WTC11 (cell line): ENCODE measurements around the gene EXOC4. TPM values are rescaled to one million over a fixed set of nuclear protein-coding genes. Genes with fewer than 3 reads are reported as not detected.

ENCODE experiments used
- ATAC-seq: fragments of 200-7000 bp; cut with Tn5 transposase; 2 replicates; pipeline ENCODE4 v1.10.0; 2021; ENCODE audit warnings: mild to moderate bottlenecking, moderate library complexity
- CTCF ChIA-PET: fragments of 300-600 bp; sonication (Branson Sonifier 250); formaldehyde crosslinking; loops from one replicate; lab custom pipeline; 2021; ENCODE audit warnings: antibody characterized with exemption; lab: Charles Lee
- POLR2A ChIA-PET: fragments of 350-600 bp; sonication (Branson Sonifier 250); formaldehyde crosslinking; loops from one replicate; lab custom pipeline; 2021; ENCODE audit warnings: antibody characterized with exemption; lab: Charles Lee
- DNase-seq: peaks from one replicate; pipeline ENCODE4 v3.0.0; 2021; ENCODE audit warnings: low spot score
- H3K27ac Mint-ChIP-seq: 2 replicates; pipeline ENCODE4 v1.8.0; 2021; ENCODE audit warnings: mixed read lengths
- H3K27me3 Mint-ChIP-seq: 2 replicates; pipeline ENCODE4 v1.8.0; 2021; ENCODE audit warnings: low read depth, mild to moderate bottlenecking, moderate library complexity, mixed read lengths
- H3K36me3 Mint-ChIP-seq: 2 replicates; pipeline ENCODE4 v1.8.0; 2021; ENCODE audit warnings: mixed read lengths
- H3K4me1 Mint-ChIP-seq: 2 replicates; pipeline ENCODE4 v1.8.0; 2022; ENCODE audit warnings: mixed read lengths
- H3K4me3 Mint-ChIP-seq: 2 replicates; pipeline ENCODE4 v1.8.0; 2021; ENCODE audit warnings: mild to moderate bottlenecking, moderate library complexity, mixed read lengths
- H3K9me3 Mint-ChIP-seq: 2 replicates; pipeline ENCODE4 v1.8.0; 2021; ENCODE audit warnings: mixed read lengths
- AFF4 ChIP-seq: sonication (generic); formaldehyde crosslinking; IDR thresholded peaks from 2 replicates; pipeline ENCODE4 v1.8.1; 2023; ENCODE audit warnings: mild to moderate bottlenecking, missing genetic modification reagents, borderline replicate concordance
- AR ChIP-seq: fragments of 250-450 bp; sonication (Bioruptor Pico); IDR thresholded peaks from 2 replicates; pipeline ENCODE4 v1.9.0; 2021; ENCODE audit warnings: mild to moderate bottlenecking
- ATF6 ChIP-seq: sonication (generic); formaldehyde crosslinking; IDR thresholded peaks from 2 replicates; pipeline ENCODE4 v1.8.1; 2023; ENCODE audit warnings: mild to moderate bottlenecking, missing genetic modification reagents
- CDX4 ChIP-seq: fragments of 250-450 bp; sonication (Bioruptor Pico); IDR thresholded peaks from 2 replicates; pipeline ENCODE4 v1.9.0; 2021; ENCODE audit warnings: moderate library complexity, mild to moderate bottlenecking, inconsistent platforms, borderline replicate concordance
- CREB1 ChIP-seq: sonication (generic); formaldehyde crosslinking; IDR thresholded peaks from 2 replicates; pipeline ENCODE4 v1.8.0; 2023; ENCODE audit warnings: mild to moderate bottlenecking, missing genetic modification reagents
- CTCF ChIP-seq: fragments of 200-600 bp; IDR thresholded peaks from 2 replicates; pipeline ENCODE4 v1.8.0; 2022; ENCODE audit warnings: antibody characterized with exemption
- GTF2I ChIP-seq: fragments of 250-450 bp; sonication (Bioruptor Pico); conservative IDR thresholded peaks from 2 replicates; pipeline ENCODE4 v1.4.0; 2021; ENCODE audit warnings: mild to moderate bottlenecking
- HMGA2 ChIP-seq: fragments of 250-450 bp; sonication (Bioruptor Pico); IDR thresholded peaks from 2 replicates; pipeline ENCODE4 v1.4.0; 2021; ENCODE audit warnings: mild to moderate bottlenecking, moderate library complexity
- IRF1 ChIP-seq: sonication (generic); formaldehyde crosslinking; IDR thresholded peaks from 2 replicates; pipeline ENCODE4 v1.8.0; 2023; ENCODE audit warnings: missing genetic modification reagents
- KAT7 ChIP-seq: sonication (generic); formaldehyde crosslinking; IDR thresholded peaks from 2 replicates; pipeline ENCODE4 v1.8.1; 2023; ENCODE audit warnings: missing genetic modification reagents, mild to moderate bottlenecking, borderline replicate concordance
- NFATC4 ChIP-seq: fragments of 250-450 bp; sonication (Bioruptor Pico); IDR thresholded peaks from 2 replicates; pipeline ENCODE4 v1.9.0; 2021; ENCODE audit warnings: mild to moderate bottlenecking
- NR1H2 ChIP-seq: sonication (generic); formaldehyde crosslinking; IDR thresholded peaks from 2 replicates; pipeline ENCODE4 v1.9.0; 2021; ENCODE audit warnings: mild to moderate bottlenecking, moderate library complexity, missing genetic modification reagents
- SP1 ChIP-seq: sonication (generic); formaldehyde crosslinking; conservative IDR thresholded peaks from 2 replicates; pipeline ENCODE4 v1.8.1; 2022; ENCODE audit warnings: missing genetic modification reagents
- USF2 ChIP-seq: sonication (generic); formaldehyde crosslinking; IDR thresholded peaks from 2 replicates; pipeline ENCODE4 v1.8.1; 2023; ENCODE audit warnings: mild to moderate bottlenecking, missing genetic modification reagents, moderate library complexity
- ZBTB43 ChIP-seq: sonication (generic); formaldehyde crosslinking; IDR thresholded peaks from 2 replicates; pipeline ENCODE4 v1.8.1; 2023; ENCODE audit warnings: mild to moderate bottlenecking, missing genetic modification reagents
- ZMAT4 ChIP-seq: fragments of 250-450 bp; sonication (Bioruptor Pico); IDR thresholded peaks from 2 replicates; pipeline ENCODE4 v1.9.0; 2021; ENCODE audit warnings: mild to moderate bottlenecking
- ZNF121 ChIP-seq: sonication (generic); formaldehyde crosslinking; IDR thresholded peaks from 2 replicates; pipeline ENCODE4 v1.8.0; 2023; ENCODE audit warnings: missing genetic modification reagents
- ZNF416 ChIP-seq: fragments of 250-450 bp; sonication (Bioruptor Pico); IDR thresholded peaks from 2 replicates; pipeline ENCODE4 v1.9.0; 2021; ENCODE audit warnings: mild to moderate bottlenecking, inconsistent platforms
- ZSCAN18 ChIP-seq: fragments of 250-450 bp; sonication (Bioruptor Pico); IDR thresholded peaks from 2 replicates; pipeline ENCODE4 v2.1.2; 2022; ENCODE audit warnings: mild to moderate bottlenecking, moderate library complexity
- total RNA-seq: library from RNA; stranded (reverse); gene quantifications from 3 replicates; pipeline ENCODE4 v1.2.3, GENCODE V29; 2021

Gene EXOC4
- total RNA-seq, 1 experiment from 2014 or later = 62.0 TPM

- POLR2A ChIA-PET = no interaction called here
- no peaks in the 10 kb centered on the region for H3K27me3 Mint-ChIP-seq
Measured at GRCh38 chr7:133477791-133478190, 224.9 kb downstream of the EXOC4 start.

More at GRCh38 chr7:133477791-133478190, 224.9 kb downstream of the EXOC4 start:
- ATAC-seq = no peak
- no peak for DNase-seq
- Mint-ChIP-seq H3K4me1 (no peaks in the 10 kb centered on the region), H3K36me3 (no peaks in the 10 kb centered on the region)
- TF ChIP-seq SP1 (CRISPR knock-in tag) (no peak), AFF4 (no peak), CDX4 (CRISPR knock-in tag) (no peak), ZNF121 (CRISPR knock-in tag) (no peak), AR (CRISPR knock-in tag) (no peak), USF2 (CRISPR knock-in tag) (no peak), ZBTB43 (CRISPR knock-in tag) (no peak), HMGA2 (CRISPR knock-in tag) (no peak), CTCF (no peak), ZNF416 (CRISPR knock-in tag) (no peak), NFATC4 (no peak), CREB1 (CRISPR knock-in tag) (no peak), KAT7 (CRISPR knock-in tag) (no peak), ZMAT4 (CRISPR knock-in tag) (no peak), GTF2I (CRISPR knock-in tag) (no peak), NR1H2 (CRISPR knock-in tag) (no peak), ATF6 (CRISPR knock-in tag) (no peak), IRF1 (no peak), ZSCAN18 (no peak)
- TF ChIP-seq, all 79 proteins: peak for 0
- no peak overlapping the region for H3K4me3 Mint-ChIP-seq
- peaks cover 4% of the 10 kb centered on the region; the same call in 1 of the 2 replicates for H3K9me3 Mint-ChIP-seq
- H3K27ac Mint-ChIP-seq = no peak overlapping the region
- CTCF ChIA-PET = no interaction called here
